Measurements from ENCODE around the gene ARHGAP15. TPM values are rescaled to one million over a fixed set of nuclear protein-coding genes. Genes with fewer than 3 reads are reported as not detected.

Gene ARHGAP15
- total RNA-seq, 2 donors from 2014 or later = 11.0 to 11.8 TPM

- Histone ChIP-seq H3K27ac (no peak overlapping the region), H3K27me3 (replicated peaks; ENCODE audit: insufficient read depth) (no peaks in the 10 kb centered on the region), H3K36me3 (no peaks in the 10 kb centered on the region), H3K4me1 (ENCODE audit: control insufficient read depth in 1 of 2, low read depth in 2 of 2) (no peaks in the 10 kb centered on the region), H3K9me3 (no peaks in the 10 kb centered on the region), H3K4me3 (no peak overlapping the region)
- no peak for ATAC-seq (ENCODE audit: insufficient number of reproducible peaks, low FRiP score, low read depth)
- no peak for DNase-seq (ENCODE audit: low spot score)
- no peak for TF ChIP-seq CTCF (IDR thresholded peaks at IDR 0.05)
Observed at GRCh38 chr2:143498496-143498895, 369.3 kb downstream of the ARHGAP15 start.

GRCh38 chr2:143499061-143499460 is 369.8 kb downstream of the ARHGAP15 start:
- no peak overlapping the region for H3K27ac ChIP-seq
- H3K4me3 ChIP-seq = no peak overlapping the region
- no peak for TF ChIP-seq CTCF (IDR thresholded peaks at IDR 0.05)
- DNase-seq (ENCODE audit: low spot score) (no peak), ATAC-seq (ENCODE audit: insufficient number of reproducible peaks, low FRiP score, low read depth) (no peak)
- no peaks in the 10 kb centered on the region for H3K36me3 ChIP-seq
- no peaks in the 10 kb centered on the region for H3K4me1 ChIP-seq (ENCODE audit: control insufficient read depth in 1 of 2, low read depth in 2 of 2)
- H3K27me3 ChIP-seq (replicated peaks; ENCODE audit: insufficient read depth) = no peaks in the 10 kb centered on the region
- H3K9me3 ChIP-seq = no peaks in the 10 kb centered on the region

- ATAC-seq (ENCODE audit: insufficient number of reproducible peaks, low FRiP score, low read depth) (no peak), DNase-seq (ENCODE audit: low spot score) (no peak)
- Histone ChIP-seq H3K27ac (no peak overlapping the region), H3K4me3 (no peak overlapping the region), H3K9me3 (no peaks in the 10 kb centered on the region), H3K27me3 (replicated peaks; ENCODE audit: insufficient read depth) (no peaks in the 10 kb centered on the region), H3K4me1 (ENCODE audit: control insufficient read depth in 1 of 2, low read depth in 2 of 2) (no peaks in the 10 kb centered on the region), H3K36me3 (no peaks in the 10 kb centered on the region)
- TF ChIP-seq CTCF (IDR thresholded peaks at IDR 0.05) = no peak
Observed at GRCh38 chr2:143501106-143501676, 372.0 kb downstream of the ARHGAP15 start.

- Histone ChIP-seq H3K4me3 (no peak overlapping the region), H3K27me3 (replicated peaks; ENCODE audit: insufficient read depth) (no peaks in the 10 kb centered on the region), H3K9me3 (no peaks in the 10 kb centered on the region), H3K36me3 (no peaks in the 10 kb centered on the region), H3K27ac (no peak overlapping the region), H3K4me1 (ENCODE audit: control insufficient read depth in 1 of 2, low read depth in 2 of 2) (no peaks in the 10 kb centered on the region)
- DNase-seq (ENCODE audit: low spot score) (no peak), ATAC-seq (ENCODE audit: insufficient number of reproducible peaks, low FRiP score, low read depth) (no peak)
- TF ChIP-seq CTCF (IDR thresholded peaks at IDR 0.05) = no peak
Observed at GRCh38 chr2:143503280-143503679, 374.1 kb downstream of the ARHGAP15 start.

GRCh38 chr2:143504397-143504796 is 375.2 kb downstream of the ARHGAP15 start:
- no peak for ATAC-seq (ENCODE audit: insufficient number of reproducible peaks, low FRiP score, low read depth)

More at GRCh38 chr2:143504397-143504796, 375.2 kb downstream of the ARHGAP15 start:
- Histone ChIP-seq H3K36me3 (no peaks in the 10 kb centered on the region), H3K27ac (no peak overlapping the region), H3K4me1 (ENCODE audit: control insufficient read depth in 1 of 2, low read depth in 2 of 2) (no peaks in the 10 kb centered on the region), H3K9me3 (no peaks in the 10 kb centered on the region), H3K27me3 (replicated peaks; ENCODE audit: insufficient read depth) (no peaks in the 10 kb centered on the region), H3K4me3 (no peak overlapping the region)
- no peak for DNase-seq (ENCODE audit: low spot score)
- TF ChIP-seq CTCF (IDR thresholded peaks at IDR 0.05) = no peak

Data from thoracic aorta (tissue), 2 donors.